Measurements from ENCODE around the gene CADM4.

- no peak for TF ChIP-seq CSRNP3 (CRISPR knock-in tag; IDR thresholded peaks at IDR 0.05)
- no peak for TF ChIP-seq RARB (CRISPR knock-in tag; IDR thresholded peaks at IDR 0.05)
- TF ChIP-seq CSDC2 (CRISPR knock-in tag; IDR thresholded peaks at IDR 0.05), result no peak
Observed at GRCh38 chr19:43651758-43652545, 12.3 kb upstream of the CADM4 start.
